T47D (cell line): ENCODE measurements around the gene DPP4.

Experiments
- DNase-seq, 2 experiments: peaks; one replicate each; pipeline versions ENCODE4 v3.0.0 to v3.0.0-alpha.2; 2011 to 2012; ENCODE audit warnings: low read depth in 1 of 2, low spot score in 1 of 2
- JUND ChIP-seq: IDR thresholded peaks from 2 replicates; pipeline ENCODE4 v1.6.1; 2012; ENCODE audit warnings: low read depth
- in situ Hi-C: cut with HindIII; loops from 2 replicates; pipeline ENCODE4 v1.10.0; 2016; ENCODE audit warnings: low sequenced_read_pairs, low pct_unique_long_range_greater_than_20kb

DPP4 gene

GRCh38 chr2:162073888-162074631, at the start of gene DPP4:
TSS of gene DPP4 (minus strand) at chr2:162074215. CDS start at chr2:162073981, 234 bp downstream.
- DNase-seq = peak in 1 of 2 experiments; percentile 5
- in situ Hi-C loops = no loop called here
- no peak for TF ChIP-seq JUND

GRCh38 chr2:162118166-162119031, 44.4 kb upstream of the DPP4 start:
- in situ Hi-C loops = no loop called here
- DNase-seq = peak in 1 of 2 experiments; percentile 15

GRCh38 chr2:162116352-162116751, 42.3 kb upstream of the DPP4 start:
- in situ Hi-C loops = no loop called here
- TF ChIP-seq JUND = no peak
- DNase-seq = no peak

More at GRCh38 chr2:162118166-162119031, 44.4 kb upstream of the DPP4 start:
- no peak for TF ChIP-seq JUND

GRCh38 chr2:162115076-162115475, 41.1 kb upstream of the DPP4 start:
- no peak for DNase-seq
- in situ Hi-C loops = no loop called here
- TF ChIP-seq JUND = no peak

- DNase-seq = no peak
- in situ Hi-C loops = no loop called here
- TF ChIP-seq JUND = no peak
Measured at GRCh38 chr2:162114271-162114670, 40.3 kb upstream of the DPP4 start.

GRCh38 chr2:162113776-162114168, 39.8 kb upstream of the DPP4 start:
- in situ Hi-C loops = no loop called here
- no peak for TF ChIP-seq JUND
- no peak for DNase-seq

- no peak for TF ChIP-seq JUND
- in situ Hi-C loops = no loop called here
- no peak for DNase-seq
Measured at GRCh38 chr2:162113088-162113775, 39.2 kb upstream of the DPP4 start.

- in situ Hi-C loops = no loop called here
- DNase-seq = peak in 1 of 2 experiments; percentile 23
- TF ChIP-seq JUND = no peak
Measured at GRCh38 chr2:162111958-162112850, 38.2 kb upstream of the DPP4 start.

GRCh38 chr2:162107361-162107901, 33.4 kb upstream of the DPP4 start:
- DNase-seq = no peak
- TF ChIP-seq JUND = no peak
- in situ Hi-C loops = no loop called here

GRCh38 chr2:162106746-162107145, 32.7 kb upstream of the DPP4 start:
- in situ Hi-C loops = no loop called here
- DNase-seq = no peak
- TF ChIP-seq JUND = no peak

- in situ Hi-C loops = no loop called here
- TF ChIP-seq JUND = no peak
- no peak for DNase-seq
Measured at GRCh38 chr2:162106146-162106551, 32.1 kb upstream of the DPP4 start.
